ENCODE measurements around the gene BMP4.

BMP4 gene

DNA sequence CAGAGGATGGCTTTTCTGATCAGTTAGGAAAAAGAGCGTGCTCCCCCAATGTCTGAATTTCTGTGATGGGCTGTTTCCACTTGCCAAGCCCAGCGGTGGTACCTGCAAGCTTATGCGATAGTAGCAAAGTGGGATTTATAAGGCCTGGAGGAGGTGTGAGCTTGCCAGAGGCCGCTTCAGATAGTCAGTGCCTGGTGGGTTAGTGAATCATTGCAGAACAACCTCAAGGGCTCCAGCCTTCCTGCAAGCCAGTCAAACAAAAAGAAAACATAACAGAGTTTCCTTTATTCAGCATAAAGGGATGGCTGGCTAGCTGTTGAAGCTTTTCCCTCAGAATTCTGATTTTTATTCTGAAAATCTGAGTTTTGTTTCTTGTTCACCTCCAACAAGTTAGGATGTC is 7.6 kb upstream of the BMP4 start:
- no peak for DNase-seq (ENCODE audit: low read depth, low spot score)

DNA sequence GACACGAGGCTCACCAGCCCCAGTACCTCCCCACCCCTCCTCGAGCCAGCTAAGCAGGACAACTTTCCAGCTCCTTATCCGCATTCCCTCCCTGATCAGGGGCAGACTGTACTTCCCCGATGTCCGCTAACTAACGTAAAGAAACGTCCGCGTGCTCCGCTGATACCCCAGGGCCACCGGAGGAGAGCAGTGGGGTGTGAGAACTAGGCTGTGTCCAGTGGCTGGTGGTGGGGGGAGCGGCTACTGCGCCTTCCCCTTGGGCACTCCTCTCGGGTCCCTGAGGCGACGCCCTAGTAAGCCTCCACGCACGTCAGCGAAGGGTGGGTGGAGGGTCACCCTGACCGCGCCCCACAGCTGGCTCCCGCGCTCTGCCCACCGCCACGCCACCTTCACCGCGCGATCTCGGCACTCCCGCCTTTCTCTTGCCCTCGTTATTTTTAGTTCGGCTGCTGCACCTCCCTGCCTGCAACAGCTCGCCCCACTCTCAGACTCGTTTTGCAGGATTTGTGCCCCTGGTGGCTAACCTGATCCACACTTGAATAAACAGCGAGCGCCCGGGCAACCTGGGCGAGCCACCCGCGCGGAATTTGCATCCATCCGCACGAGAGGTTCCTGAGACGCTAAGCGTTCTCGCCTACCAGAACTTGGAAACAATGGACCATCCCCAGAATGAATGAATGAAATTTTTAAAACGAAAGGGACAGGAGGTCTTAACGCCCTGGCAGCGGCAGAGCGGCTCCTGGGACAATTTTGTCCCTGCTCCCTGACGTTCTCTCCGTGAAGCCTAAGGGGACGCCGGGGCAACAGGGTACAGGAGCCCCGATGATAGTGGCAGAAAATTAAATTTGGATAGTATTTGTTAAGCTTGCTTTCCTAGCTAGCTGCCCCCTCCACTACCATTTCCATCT is 6.9 kb upstream of the BMP4 start:
- DNase-seq (ENCODE audit: low read depth, low spot score), result no peak

DNA sequence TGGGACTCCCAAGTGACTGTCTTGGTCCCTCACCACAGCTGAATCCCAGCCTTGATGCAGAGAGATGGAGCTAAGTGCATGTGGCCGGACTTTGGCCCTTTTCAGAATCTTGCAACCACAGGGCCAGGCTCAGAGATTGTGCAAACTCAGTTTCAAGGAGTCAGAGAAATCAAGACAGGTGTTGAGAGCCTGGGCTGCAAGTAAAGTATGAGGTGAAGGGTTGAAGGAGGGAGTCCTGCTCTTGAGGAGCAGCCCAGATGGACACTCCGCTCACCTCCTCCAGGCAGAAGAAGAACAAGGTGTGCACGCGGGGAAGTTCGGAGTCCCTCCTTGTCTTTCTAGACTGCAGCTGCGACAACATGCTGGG is 6.3 kb upstream of the BMP4 start:
- DNase-seq (ENCODE audit: low read depth, low spot score), result no peak

DNA sequence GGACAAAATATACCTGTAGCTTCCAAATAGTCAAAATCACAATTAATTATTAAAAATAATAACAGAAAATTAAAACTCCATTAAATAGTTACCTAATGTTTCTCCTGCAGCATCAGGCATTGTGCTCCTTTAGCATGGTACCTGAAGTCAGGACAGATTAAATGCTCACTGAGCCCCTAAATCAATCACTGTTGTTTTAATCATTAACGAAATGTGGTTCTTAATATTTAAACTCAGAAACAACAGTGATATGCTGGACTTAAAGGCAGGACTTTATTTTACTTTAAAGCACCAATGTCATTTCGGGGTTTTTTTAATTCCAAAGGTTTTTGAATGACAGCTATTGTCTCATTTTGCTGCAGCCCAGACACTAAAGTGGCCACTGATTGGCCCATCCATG is 2.0 kb upstream of the BMP4 start:
- no peak for DNase-seq (ENCODE audit: low read depth, low spot score)

DNA sequence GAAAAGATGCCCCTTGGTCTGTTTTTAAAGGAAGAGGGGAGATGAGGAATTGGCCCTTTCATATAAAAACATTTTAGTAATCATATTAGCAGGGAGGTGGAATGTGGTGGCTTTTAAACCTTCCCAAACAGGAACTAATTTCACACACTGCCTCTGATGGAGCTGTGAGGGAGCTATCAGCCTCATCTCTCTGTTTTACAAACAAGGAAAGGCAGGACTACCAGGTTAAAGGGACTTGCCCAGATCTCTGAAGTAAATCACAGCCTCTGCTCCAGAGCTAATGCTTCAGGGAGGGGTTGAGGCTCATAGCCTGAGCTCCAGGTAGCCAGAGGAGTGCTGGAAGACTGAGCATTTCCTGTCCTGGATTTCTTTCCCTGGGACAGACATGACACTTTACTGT is 1.1 kb upstream of the BMP4 start:
- DNase-seq (ENCODE audit: low read depth, low spot score), result no peak

DNA sequence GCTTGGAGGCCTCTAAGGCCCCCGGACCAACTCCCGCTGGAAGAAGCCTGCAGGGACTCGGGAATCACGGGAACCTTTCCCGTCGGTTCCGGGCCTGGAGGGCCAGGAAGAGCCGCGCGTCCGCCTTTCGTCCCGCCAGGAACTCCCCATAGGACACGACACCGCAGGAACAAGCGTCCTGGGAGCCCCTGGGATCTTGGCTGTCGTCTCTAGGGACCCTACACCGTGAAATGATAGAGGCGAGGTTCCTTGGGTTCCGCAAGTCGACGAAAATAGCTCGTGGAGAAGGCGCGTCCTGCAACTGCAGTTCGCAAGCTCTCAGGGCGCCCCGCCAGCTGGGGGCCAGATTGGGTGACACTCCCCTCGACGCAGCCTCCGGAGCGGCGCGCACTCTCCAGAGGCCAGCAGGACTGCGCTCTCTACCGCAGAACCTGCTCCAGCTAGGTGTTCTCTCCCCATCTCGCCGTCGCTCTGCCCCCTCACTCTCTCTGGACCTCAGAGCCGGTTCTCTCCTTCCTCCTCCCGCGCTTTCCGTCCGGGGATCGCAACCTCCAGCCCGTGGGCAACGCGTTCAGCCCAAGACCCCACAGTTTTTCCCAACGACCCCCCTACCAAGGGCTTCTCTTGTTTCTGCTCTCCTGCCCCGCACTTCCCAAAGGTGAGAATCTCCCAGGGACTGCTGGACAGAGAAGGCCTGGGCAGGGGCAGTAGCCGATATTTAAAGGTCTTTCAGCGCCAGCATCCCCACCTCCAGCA is 776 bp downstream of the BMP4 start:
- DNase-seq (ENCODE audit: low read depth, low spot score), result no peak

DNA sequence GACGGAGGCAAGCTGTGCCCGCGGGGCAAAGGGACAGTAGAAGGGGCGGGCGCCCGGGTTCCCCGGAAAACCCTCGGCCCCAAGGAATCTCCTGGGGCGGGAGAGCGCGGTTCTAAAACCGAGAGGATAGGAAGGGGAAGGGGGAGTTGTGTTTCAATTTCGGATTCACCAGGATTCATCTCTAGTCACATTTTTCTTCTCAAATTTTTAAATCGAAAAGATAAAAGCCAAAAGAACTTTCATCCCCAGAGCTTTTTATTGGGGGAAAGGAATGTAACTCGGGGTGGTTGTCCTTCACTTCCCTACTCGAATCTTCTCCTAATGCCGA is 1.4 kb downstream of the BMP4 start:
- DNase-seq (ENCODE audit: low read depth, low spot score), result no peak

DNA sequence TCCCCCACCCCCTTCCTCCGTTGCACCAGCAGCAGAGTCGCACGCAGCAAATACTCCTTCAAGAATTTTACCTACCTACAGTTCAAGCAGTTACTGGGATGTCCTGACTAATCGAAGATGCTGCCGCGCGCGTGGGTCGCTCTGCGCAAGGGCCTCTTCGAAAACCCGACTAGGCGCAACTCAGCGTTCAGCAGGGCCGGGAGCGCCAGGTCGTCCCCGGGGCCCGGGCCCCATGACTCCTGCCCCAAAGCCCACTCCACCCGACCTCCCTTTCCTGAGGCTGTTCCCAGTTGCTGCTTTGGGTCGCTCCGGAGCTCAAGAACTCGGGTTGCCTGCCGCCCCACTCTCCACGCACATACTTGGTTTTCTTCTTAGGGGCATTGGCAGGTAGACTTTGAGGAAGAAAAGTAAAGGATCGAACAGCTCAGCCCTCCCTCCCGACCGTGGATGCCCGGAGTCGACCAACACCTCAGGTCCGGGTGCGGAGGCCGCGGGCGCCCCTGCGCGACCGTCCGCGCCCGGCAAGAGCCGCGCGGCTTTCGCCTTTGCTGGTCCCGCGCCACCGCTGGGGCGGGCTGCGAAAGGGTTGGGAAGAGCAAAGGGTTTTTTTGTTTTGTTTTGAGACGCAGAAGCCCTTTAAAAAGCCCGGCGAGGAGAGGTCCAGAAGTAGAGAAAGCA is 1.9 kb downstream of the BMP4 start:
- DNase-seq (ENCODE audit: low read depth, low spot score), result no peak

DNA sequence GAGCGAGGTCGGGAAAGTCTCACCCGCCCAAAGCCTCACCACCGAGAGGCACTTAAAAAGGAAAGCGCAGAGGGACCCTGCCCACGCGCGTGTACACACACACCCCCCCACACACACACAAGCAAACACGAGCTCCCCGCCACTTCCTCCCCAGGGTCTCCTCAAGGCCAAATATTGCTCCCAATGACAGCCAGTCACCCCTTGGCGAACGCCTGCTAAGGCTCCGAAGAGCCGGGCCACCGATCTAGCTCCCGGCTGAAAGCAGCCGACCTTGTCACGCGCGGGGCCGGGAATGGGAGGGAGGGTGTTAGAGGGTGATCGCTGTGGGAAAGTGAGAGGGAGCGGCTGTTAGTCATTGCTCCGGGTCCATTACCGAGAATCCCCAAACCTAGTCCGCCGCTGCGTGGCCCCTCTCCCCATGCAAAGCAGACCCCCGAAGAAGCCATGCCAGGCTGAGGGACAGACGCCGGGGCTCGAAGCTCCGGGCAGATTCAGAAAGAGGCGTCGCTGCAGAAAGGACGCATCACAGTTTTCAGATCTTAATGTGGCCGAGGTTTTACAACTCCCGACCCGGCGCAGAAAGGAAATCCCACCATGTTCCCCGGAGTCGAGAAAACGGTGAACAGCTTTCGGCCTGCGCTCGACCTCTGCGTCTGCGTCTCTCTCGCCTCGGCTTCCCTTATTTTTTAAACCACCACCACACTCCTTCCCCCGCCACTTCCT is 2.6 kb downstream of the BMP4 start:
- no peak for DNase-seq (ENCODE audit: low read depth, low spot score)

DNA sequence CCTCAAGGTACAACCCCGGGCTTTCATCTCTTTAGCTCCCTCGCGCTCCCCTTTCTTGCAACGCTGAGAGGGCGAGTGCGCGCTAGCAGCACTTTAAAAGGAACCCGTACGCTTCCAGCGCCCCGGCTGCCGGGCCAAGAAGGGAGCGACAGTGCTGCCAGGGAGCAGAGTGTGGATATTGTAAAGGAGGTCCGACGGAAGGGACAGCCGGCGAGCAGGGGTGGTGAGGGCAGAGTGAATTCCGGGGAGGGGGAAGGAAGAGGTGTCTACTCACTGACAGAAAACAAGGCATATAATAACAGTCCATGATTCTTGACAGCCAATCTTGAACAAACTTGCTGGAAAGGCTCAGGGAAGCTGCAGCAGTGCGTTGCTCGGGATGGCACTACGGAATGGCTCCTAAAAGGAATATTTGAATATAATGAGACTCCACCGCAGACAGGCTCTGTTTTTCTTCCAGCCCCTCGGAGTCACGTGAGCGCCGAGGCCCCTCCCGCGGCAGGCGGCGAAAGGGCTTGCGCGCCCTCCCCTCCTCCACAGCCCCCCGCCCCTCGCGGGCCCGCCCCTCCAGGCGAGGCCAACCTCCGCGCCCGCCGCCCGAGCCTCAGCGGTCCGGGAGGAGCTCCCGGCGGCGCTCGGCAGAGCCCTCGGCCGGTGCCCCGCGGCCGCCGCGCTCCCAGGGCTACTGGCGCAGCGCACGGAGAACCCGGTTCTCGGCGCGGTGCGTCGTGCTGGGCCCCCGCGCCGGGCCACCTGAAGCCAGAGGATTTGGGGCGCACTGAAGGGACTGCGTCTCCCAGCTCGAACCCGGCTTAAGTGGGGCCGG is 3.4 kb downstream of the BMP4 start:
- no peak for DNase-seq (ENCODE audit: low read depth, low spot score)

DNA sequence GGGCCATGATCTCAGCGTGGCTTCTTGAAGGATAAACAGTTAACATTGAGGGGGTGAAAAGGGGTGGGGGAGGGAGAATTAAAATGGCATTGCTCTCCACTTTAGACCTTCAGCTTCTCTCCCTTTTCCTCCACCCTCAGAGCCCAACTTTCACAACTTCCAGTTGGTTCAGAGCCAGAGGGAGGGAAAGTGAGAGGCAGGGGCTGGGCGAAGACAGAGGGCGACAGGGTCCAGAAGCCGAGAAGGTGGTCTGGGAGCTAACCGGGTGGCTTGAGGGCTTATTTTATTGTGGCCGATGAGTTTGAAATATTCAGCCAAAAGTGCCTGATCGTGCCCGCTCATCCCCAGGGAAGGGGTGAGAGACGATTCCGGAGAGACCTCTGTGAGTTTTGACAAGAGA is 4.1 kb downstream of the BMP4 start:
- DNase-seq (ENCODE audit: low read depth, low spot score), result no peak

DNA sequence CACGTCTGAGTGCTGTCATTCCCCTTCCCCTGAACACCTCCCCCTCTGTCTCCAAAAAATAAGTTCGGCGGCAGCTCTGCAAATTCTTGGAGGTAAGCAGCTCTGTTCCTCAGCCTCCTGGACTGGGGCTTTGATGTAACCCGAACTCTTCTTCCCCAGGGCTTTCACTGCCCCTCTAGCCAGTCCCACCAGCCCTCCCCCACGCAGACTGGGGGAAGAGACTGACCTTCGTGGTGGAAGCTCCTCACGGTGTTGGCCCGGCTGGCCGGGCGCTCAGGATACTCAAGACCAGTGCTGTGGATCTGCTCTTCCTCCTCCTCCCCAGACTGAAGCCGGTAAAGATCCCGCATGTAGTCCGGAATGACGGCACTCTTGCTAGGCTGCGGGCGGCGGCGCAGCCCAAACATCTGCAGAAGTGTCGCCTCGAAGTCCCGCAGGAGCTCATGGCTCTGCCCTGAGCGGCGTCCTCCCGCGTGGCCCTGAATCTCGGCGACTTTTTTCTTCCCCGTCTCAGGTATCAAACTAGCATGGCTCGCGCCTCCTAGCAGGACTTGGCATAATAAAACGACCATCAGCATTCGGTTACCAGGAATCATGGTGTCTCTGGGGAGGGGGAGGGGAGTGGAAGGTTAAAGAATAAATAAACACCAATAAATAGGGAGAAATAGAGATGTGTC is 4.9 kb downstream of the BMP4 start:
- no peak for DNase-seq (ENCODE audit: low read depth, low spot score)

DNA sequence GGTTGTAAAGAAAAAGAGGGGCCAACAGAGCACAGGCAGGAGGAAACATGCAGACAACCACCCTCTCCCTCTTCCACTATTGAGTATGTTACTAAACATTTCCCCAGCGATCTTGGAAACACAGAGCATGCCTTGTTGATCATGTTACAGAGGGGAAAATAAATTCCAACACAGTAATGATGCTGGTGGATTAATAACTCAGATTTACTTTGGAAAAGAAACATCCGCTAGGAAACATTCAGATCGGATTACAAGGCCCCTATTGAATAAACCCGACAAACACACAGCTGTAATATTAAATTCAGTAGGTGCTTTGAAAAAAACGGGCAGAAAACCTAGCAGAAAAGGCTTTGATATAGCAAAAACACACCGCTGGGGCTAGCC is 5.4 kb downstream of the BMP4 start:
- DNase-seq (ENCODE audit: low read depth, low spot score), result no peak

DNA sequence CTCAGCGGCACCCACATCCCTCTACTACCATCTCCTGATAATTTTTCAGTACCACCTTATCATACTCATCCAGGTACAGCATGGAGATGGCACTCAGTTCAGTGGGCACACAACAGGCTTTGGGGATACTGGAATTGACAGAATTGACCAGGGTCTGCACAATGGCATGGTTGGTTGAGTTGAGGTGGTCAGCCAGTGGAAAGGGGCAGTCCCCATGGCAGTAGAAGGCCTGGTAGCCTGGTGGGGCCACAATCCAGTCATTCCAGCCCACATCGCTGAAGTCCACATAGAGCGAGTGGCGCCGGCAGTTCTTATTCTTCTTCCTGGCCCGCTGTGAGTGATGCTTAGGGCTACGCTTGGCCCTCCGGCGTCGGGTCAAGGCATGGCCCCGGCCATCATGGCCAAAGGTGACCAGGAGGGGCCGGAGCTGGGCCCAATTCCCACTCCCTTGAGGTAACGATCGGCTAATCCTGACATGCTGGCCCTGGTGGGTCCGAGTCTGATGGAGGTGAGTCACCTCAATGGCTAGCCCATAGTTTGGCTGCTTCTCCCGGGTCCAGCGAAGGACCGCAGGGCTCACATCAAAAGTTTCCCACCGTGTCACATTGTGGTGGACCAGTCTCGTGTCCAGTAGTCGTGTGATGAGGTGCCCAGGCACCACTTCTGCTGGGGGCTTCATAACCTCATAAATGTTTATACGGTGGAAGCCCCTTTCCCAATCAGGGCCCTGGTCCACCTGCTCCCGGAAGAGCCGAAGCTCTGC is 6.4 kb downstream of the BMP4 start:
- DNase-seq (ENCODE audit: low read depth, low spot score), result no peak

DNA sequence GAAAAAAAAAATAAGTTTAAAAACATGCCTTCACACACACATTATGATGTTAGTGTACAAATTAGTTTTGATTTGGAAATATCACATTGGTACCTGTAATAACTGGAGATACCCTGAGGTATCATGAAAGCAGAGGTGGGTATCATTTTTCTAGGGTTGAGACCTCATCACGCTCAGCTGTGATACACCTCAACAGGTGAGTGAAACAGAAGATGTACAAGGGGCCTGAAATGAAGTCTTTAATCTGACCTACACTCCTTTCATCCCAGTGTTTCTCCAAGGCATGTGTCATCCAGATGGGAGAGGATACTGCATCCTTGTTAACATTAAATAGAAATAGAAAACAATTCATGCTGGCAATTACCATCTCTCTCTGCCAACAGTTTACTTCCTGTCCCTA is 7.4 kb downstream of the BMP4 start:
- DNase-seq (ENCODE audit: low read depth, low spot score), result no peak

DNA sequence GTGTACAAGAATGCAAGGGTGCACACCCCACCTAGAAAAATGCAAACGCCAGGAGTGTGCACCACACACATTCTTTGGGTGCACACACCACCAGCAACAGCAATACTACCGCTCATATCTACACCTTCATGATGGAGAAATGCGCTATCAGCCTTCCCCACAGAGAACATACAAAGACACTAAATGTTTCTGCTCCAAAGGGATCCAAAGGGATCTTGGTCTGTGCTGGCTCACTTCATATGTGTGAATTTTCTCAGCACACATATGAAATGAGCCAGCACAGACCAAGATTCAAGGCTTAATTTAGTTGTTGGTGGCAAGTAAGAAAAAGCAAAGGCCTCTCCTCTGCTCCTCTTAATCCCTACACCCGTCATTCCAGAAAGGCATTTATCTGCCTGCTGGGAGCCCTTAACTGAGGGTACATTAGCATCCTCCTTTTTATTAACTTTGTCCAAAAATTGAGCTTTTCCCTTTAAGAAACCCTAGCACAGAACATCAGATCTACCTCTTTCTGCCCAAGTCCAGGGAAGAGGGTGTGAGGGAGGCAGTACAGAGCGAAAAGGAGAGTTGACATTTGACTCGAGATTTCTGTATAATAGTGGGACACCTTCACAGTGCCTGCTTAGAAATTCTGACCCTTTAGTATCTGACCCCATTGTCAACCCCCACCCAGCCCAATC is 8.3 kb downstream of the BMP4 start:
- no peak for DNase-seq (ENCODE audit: low read depth, low spot score)

DNA sequence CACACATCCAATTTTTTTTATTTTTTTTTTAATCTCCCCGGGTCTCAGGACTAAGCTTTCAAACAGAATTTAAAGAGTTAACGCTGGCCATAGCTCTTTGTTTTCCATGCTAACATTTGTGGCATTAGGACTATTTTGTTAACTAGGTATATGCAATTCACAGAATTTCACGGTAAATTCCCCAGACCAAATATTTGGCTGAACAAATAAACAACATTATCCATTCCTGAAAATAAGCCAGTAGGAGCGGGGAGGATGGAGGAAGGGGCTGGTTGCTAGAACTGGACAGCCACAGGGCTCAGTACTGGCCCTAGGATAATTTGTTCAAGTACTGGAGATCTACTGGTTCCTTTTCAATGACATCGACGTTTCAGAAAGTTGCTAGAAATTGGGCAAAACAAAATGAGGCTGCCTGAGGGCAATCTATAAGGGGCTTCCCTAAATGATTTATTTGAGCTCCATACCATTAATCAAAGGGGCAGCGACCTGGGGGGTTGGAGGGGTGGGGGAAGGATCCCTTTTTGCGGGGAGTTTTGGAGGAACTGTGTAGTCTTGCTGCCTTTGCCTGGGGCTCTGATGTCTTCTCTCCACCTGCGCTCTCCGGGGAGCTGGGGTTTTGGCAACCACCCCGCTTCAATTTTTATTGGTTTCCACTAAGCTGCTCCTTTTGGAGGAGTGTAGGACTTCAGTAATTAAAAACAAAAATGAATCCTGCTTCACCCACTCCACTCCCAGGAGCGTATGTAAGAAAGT is 9.0 kb downstream of the BMP4 start:
- no peak for DNase-seq (ENCODE audit: low read depth, low spot score)

DNA sequence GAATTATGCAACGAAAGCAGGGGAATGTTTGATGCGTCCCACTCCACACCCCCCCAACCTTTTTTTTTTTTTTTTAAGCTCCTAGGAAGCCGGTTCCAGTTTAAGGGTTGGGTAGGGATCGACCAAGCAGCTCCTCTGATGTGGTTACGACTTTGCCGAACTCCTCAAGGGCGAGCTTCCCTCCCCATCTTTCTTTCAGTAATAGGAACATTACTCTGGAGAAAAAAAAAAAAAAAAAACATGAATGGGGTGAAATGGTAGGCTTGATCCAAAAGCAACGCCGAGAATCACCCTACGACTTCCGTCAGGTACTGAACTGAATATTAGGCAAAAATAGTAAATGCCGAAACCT is 9.6 kb downstream of the BMP4 start:
- DNase-seq (ENCODE audit: low read depth, low spot score), result no peak
